Lower leg skin (tissue), 3 donors: ENCODE results near the gene AMZ2.
"Not testable (repeated sequence)": the region's sequence is repeated elsewhere in the genome, so short reads cannot be mapped to it uniquely, and the experiment has no call there.

Experiments
- POLR2A ChIP-seq, 2 donors: fragments of 450-650 bp; IDR thresholded peaks; one replicate each; pipeline ENCODE4 v1.6.1; 2016 to 2017; ENCODE audit warnings: antibody characterized with exemption in 2 of 2, mild to moderate bottlenecking in 1 of 2, moderate library complexity in 1 of 2
- TF ChIP-seq, protein P1 (sequence below), 3 donors: fragments of 450-650 bp; IDR thresholded peaks; one replicate each; pipeline ENCODE4 v1.5.1; 2016; ENCODE audit warnings: antibody characterized with exemption in 3 of 3, mild to moderate bottlenecking in 3 of 3, moderate library complexity in 2 of 3

GRCh38 chr17:68215453-68215852 lies 32.4 kb upstream of the AMZ2 start:
- not testable (repeated sequence) for TF ChIP-seq POLR2A (IDR thresholded peaks at IDR 0.05)
- TF ChIP-seq, protein P1, sequence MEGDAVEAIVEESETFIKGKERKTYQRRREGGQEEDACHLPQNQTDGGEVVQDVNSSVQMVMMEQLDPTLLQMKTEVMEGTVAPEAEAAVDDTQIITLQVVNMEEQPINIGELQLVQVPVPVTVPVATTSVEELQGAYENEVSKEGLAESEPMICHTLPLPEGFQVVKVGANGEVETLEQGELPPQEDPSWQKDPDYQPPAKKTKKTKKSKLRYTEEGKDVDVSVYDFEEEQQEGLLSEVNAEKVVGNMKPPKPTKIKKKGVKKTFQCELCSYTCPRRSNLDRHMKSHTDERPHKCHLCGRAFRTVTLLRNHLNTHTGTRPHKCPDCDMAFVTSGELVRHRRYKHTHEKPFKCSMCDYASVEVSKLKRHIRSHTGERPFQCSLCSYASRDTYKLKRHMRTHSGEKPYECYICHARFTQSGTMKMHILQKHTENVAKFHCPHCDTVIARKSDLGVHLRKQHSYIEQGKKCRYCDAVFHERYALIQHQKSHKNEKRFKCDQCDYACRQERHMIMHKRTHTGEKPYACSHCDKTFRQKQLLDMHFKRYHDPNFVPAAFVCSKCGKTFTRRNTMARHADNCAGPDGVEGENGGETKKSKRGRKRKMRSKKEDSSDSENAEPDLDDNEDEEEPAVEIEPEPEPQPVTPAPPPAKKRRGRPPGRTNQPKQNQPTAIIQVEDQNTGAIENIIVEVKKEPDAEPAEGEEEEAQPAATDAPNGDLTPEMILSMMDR (IDR thresholded peaks at IDR 0.05) = not testable (repeated sequence)
